HG03108 (cell line): ENCODE data around the gene NUP54.

ENCODE experiments used
- ATAC-seq: cut with Tn5 transposase; IDR thresholded peaks from one replicate; pipeline ENCODE4 v1.9.1; 2021; ENCODE audit warnings: moderate library complexity; ENCODE audit not compliant: unreplicated experiment

Gene NUP54

GRCh38 chr4:76074468-76074867 is 73.7 kb downstream of the NUP54 start, which contains the start of gene ART3:
ART3 (plus strand) TSS chr4:76074709; CDS start chr4:76075890, 1,181 bp downstream.
- ATAC-seq, result no peak

GRCh38 chr4:76072760-76073159 is 75.4 kb downstream of the NUP54 start:
- ATAC-seq, result no peak

GRCh38 chr4:76067652-76068286 is 80.4 kb downstream of the NUP54 start:
- peak; percentile 80 for ATAC-seq

- ATAC-seq, result no peak
These were observed 81.7 kb downstream of the NUP54 start for GRCh38 chr4:76066546-76066945.
